DND-41 (cell line): ENCODE measurements around the gene FAM234A.

ENCODE experiments used
- EZH2 ChIP-seq: IDR thresholded peaks from 3 replicates; pipeline ENCODE4 v1.6.1; 2012; ENCODE audit warnings: borderline replicate concordance, low read depth, mild to moderate bottlenecking, moderate library complexity, low read length, inconsistent platforms; ENCODE audit not compliant: severe bottlenecking
- TF ChIP-seq, protein P1 (sequence below): IDR thresholded peaks from 2 replicates; pipeline ENCODE4 v1.5.1; 2012; ENCODE audit warnings: borderline replicate concordance, low read length, moderate library complexity, mild to moderate bottlenecking; ENCODE audit not compliant: poor library complexity, severe bottlenecking; ENCODE audit errors: extremely low read depth

DNA sequence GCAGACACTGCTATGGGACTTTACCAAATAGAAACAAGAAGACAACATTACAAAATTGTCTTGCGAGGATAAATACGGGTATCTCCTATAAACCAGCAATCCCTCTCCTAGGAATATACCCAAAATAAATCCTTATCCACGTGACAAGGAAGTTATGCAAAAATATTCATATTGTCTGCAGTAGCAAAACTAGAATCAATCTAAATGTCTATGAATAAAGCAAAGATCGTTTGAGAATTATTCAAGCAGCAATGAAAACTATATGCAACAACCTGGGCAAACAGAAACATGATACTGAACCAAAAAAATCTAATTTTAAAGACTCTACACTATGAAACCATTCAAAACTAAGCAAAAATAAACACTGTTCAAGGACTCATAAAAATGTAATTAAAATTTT is 14.6 kb upstream of the FAM234A start:
- TF ChIP-seq, protein P1, sequence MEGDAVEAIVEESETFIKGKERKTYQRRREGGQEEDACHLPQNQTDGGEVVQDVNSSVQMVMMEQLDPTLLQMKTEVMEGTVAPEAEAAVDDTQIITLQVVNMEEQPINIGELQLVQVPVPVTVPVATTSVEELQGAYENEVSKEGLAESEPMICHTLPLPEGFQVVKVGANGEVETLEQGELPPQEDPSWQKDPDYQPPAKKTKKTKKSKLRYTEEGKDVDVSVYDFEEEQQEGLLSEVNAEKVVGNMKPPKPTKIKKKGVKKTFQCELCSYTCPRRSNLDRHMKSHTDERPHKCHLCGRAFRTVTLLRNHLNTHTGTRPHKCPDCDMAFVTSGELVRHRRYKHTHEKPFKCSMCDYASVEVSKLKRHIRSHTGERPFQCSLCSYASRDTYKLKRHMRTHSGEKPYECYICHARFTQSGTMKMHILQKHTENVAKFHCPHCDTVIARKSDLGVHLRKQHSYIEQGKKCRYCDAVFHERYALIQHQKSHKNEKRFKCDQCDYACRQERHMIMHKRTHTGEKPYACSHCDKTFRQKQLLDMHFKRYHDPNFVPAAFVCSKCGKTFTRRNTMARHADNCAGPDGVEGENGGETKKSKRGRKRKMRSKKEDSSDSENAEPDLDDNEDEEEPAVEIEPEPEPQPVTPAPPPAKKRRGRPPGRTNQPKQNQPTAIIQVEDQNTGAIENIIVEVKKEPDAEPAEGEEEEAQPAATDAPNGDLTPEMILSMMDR: no peak
- no peak for TF ChIP-seq EZH2
